PC-9 (cell line): ENCODE data around the gene FHAD1. TPM values are rescaled to one million over a fixed set of nuclear protein-coding genes. Genes with fewer than 3 reads are reported as not detected.

Experiments
- BruUV-seq: library from RNA; stranded (reverse); fragments of 400-500 nt; replicated peaks from 2 replicates; lab custom pipeline; 2021; lab: Mats Ljungman, UMichigan
- CTCF ChIA-PET: fragments of 300-600 bp; sonication (Branson Sonifier 250); formaldehyde crosslinking; loops from one replicate; lab custom pipeline; 2022; ENCODE audit warnings: antibody characterized with exemption; lab: Charles Lee
- POLR2A ChIA-PET: fragments of 300-600 bp; sonication (Branson Sonifier 250); formaldehyde crosslinking; loops from one replicate; lab custom pipeline; 2022; ENCODE audit warnings: antibody characterized with exemption; ENCODE audit not compliant: unreplicated experiment; lab: Charles Lee
- DNase-seq, 2 experiments: peaks; one replicate each; pipeline versions ENCODE4 v3.0.0 to v3.0.0-alpha.2; 2015 to 2022; ENCODE audit warnings: mixed read lengths in 1 of 2
- H2AFZ ChIP-seq: fragments of 200-600 bp; sonication (generic); 2 replicates; pipeline ENCODE4 v1.8.1; 2017; ENCODE audit warnings: antibody characterized with exemption
- H3F3A ChIP-seq: fragments of 200-600 bp; sonication (generic); 2 replicates; pipeline ENCODE4 v1.8.1; 2017; ENCODE audit warnings: antibody characterized with exemption, mild to moderate bottlenecking, low read depth; ENCODE audit not compliant: insufficient read depth
- H3K27ac ChIP-seq: fragments of 200-600 bp; sonication (generic); 2 replicates; pipeline ENCODE4 v1.6.1; 2016; ENCODE audit warnings: mixed run types
- H3K27me3 ChIP-seq: fragments of 200-600 bp; sonication (generic); 2 replicates; pipeline ENCODE4 v1.6.1; 2016; ENCODE audit warnings: low read depth, mixed run types; ENCODE audit not compliant: insufficient read depth
- H3K36me3 ChIP-seq: fragments of 200-600 bp; sonication (generic); 2 replicates; pipeline ENCODE4 v1.6.1; 2016; ENCODE audit warnings: low read depth, mixed run types
- H3K4me1 ChIP-seq: fragments of 200-600 bp; sonication (generic); replicated peaks from 2 replicates; pipeline ENCODE4 v1.6.1; 2016; ENCODE audit warnings: mixed run types; ENCODE audit not compliant: insufficient read depth
- H3K4me2 ChIP-seq: fragments of 200-600 bp; sonication (generic); 2 replicates; pipeline ENCODE4 v1.6.1; 2017; ENCODE audit warnings: mixed run types
- H3K4me3 ChIP-seq: fragments of 200-600 bp; sonication (generic); 2 replicates; pipeline ENCODE4 v1.6.1; 2016; ENCODE audit warnings: mixed run types
- H3K79me2 ChIP-seq: fragments of 200-600 bp; sonication (generic); 2 replicates; pipeline ENCODE4 v1.6.1; 2017; ENCODE audit warnings: low read depth, mixed run types
- H3K9me2 ChIP-seq: fragments of 200-600 bp; sonication (generic); 2 replicates; pipeline ENCODE4 v1.8.1; 2017; ENCODE audit warnings: mild to moderate bottlenecking; ENCODE audit not compliant: insufficient read depth
- H3K9me3 ChIP-seq: fragments of 200-600 bp; sonication (generic); 2 replicates; pipeline ENCODE4 v1.8.1; 2016; ENCODE audit warnings: low read depth; ENCODE audit not compliant: insufficient read depth
- H4K20me1 ChIP-seq: fragments of 200-600 bp; sonication (generic); 2 replicates; pipeline ENCODE4 v1.8.1; 2017; ENCODE audit not compliant: insufficient read depth
- EZH2 ChIP-seq: fragments of 200-600 bp; sonication (generic); IDR thresholded peaks from 2 replicates; pipeline ENCODE4 v1.8.0; 2017; ENCODE audit warnings: antibody characterized with exemption, low read depth
- intact Hi-C: fragments of 100-400 bp; cut with micrococcal nuclease; formaldehyde crosslinking; loops from one replicate; pipeline ENCODE4 v1.10.0; 2022; ENCODE audit not compliant: unreplicated experiment
- total RNA-seq: library from RNA; stranded (reverse); gene quantifications from 2 replicates; pipeline ENCODE4 v1.2.3, GENCODE V29; 2021
- TF ChIP-seq, protein P1 (sequence below): fragments of 200-600 bp; sonication (generic); conservative IDR thresholded peaks from 2 replicates; pipeline ENCODE4 v1.6.1; 2017; ENCODE audit warnings: mixed run types, antibody characterized with exemption, mild to moderate bottlenecking, moderate library complexity

FHAD1 gene
- total RNA-seq, 1 experiment from 2014 or later: 6.9 TPM

DNA sequence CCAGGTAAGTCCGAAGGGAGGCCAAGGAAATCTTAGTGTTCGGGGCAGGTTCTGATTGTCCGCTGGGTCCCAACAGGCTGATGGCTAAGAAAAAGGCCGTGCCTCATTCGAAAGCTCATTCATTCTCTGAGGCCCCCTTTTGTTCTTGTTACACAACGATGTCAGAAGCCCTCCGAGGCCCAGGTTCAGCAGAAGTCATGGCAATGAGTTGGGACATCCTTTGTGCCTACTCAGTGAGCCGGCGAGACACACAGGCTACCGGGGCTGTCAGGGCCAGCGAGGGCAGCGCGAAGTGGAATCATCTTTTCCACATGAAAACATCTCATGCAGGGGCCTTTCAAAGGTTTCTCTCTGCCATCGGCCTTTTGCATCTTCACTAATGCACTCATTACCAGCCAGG, 113.7 kb downstream of the FHAD1 start:
- ChIA-PET CTCF (no interaction called here), POLR2A (no interaction called here)
- H3K9me3 ChIP-seq: no peaks in the 10 kb centered on the region
- no peak overlapping the region for H3K4me2 ChIP-seq
- no peaks in the 10 kb centered on the region for H3K36me3 ChIP-seq
- intact Hi-C loops: no loop called here
- no peak overlapping the region for H2AFZ ChIP-seq
- no peaks in the 10 kb centered on the region for H3K79me2 ChIP-seq
- no peaks in the 10 kb centered on the region for H3K9me2 ChIP-seq
- TF ChIP-seq, protein P1, sequence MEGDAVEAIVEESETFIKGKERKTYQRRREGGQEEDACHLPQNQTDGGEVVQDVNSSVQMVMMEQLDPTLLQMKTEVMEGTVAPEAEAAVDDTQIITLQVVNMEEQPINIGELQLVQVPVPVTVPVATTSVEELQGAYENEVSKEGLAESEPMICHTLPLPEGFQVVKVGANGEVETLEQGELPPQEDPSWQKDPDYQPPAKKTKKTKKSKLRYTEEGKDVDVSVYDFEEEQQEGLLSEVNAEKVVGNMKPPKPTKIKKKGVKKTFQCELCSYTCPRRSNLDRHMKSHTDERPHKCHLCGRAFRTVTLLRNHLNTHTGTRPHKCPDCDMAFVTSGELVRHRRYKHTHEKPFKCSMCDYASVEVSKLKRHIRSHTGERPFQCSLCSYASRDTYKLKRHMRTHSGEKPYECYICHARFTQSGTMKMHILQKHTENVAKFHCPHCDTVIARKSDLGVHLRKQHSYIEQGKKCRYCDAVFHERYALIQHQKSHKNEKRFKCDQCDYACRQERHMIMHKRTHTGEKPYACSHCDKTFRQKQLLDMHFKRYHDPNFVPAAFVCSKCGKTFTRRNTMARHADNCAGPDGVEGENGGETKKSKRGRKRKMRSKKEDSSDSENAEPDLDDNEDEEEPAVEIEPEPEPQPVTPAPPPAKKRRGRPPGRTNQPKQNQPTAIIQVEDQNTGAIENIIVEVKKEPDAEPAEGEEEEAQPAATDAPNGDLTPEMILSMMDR: no peak
- TF ChIP-seq EZH2: no peak
- H3F3A ChIP-seq: peaks cover 15% of the 10 kb centered on the region
- H3K27me3 ChIP-seq: no peaks in the 10 kb centered on the region
- DNase-seq: no peak
- peaks cover 21% of the 10 kb centered on the region for H3K4me1 ChIP-seq
- H3K27ac ChIP-seq: no peak overlapping the region
- H4K20me1 ChIP-seq: no peaks in the 10 kb centered on the region
- no peak overlapping the region for H3K4me3 ChIP-seq
- no TSS peak for BruUV-seq

DNA sequence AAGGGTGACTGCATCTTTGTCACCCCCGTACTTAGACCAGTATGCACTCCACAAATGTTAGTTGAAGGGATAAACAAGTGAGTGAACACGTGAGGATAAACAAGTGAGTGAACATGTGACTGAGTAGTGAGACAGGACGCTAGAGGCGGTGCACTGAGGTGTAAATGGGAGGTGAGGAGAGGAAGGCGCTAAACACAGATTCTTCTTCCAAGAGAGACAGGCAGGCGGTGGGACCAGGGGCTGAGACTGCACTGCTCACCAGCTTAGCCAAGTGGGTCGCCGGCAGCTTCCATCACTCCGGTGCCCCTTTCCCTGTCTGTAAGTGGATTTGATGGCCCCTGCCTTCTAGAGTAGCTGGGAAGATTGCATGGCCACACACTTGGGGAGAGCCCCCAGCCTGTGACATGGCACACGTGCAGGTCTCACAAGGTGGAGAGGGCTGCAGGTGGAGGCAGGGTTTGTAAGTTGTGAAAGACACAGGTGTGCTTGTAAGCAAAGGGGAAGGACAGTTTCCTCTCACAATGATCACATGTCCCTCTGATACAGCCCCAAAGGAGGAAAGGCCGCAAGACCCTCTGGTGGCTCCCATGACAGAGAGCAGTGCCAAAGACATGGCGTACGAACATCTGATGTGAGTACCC, 115.2 kb downstream of the FHAD1 start:
- H3K36me3 ChIP-seq: no peaks in the 10 kb centered on the region
- H3K27ac ChIP-seq: no peak overlapping the region
- ChIA-PET POLR2A (no interaction called here), CTCF (no interaction called here)
- H2AFZ ChIP-seq: no peak overlapping the region
- no peak overlapping the region for H3K4me3 ChIP-seq
- H3K4me1 ChIP-seq: peaks cover 6% of the 10 kb centered on the region
- H3K27me3 ChIP-seq: no peaks in the 10 kb centered on the region
- no peaks in the 10 kb centered on the region for H3K9me3 ChIP-seq
- BruUV-seq: no TSS peak
- no peaks in the 10 kb centered on the region for H3K9me2 ChIP-seq
- DNase-seq: no peak
- H3K79me2 ChIP-seq: no peaks in the 10 kb centered on the region
- intact Hi-C loops: no loop called here
- H3K4me2 ChIP-seq: no peak overlapping the region
- 0 out of 2 replicates have a peak, but pooled peaks cover under 1% of the 10 kb centered on the region for H3F3A ChIP-seq
- no peaks in the 10 kb centered on the region for H4K20me1 ChIP-seq
- no peak for TF ChIP-seq EZH2
- TF ChIP-seq, protein P1: no peak

DNA sequence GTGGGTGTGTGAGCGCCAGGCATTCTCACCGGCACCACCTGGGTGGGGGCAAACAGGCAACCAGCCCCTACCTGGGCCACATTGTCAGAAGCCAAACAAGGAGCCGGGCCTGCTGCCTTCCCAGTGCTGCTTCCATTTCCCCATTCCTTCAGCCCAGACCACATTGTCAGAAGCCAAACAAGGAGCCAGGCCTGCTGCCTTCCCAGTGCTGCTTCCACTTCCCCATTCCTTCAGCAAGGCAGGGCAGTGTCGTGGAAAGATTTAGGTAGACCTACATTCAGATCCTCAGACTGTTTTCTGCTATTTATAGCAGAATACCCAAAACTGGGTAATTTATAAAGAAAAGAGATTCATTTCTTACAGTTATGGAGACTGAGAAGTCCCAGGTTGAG, 115.7 kb downstream of the FHAD1 start:
- no TSS peak for BruUV-seq
- Histone ChIP-seq H3K9me2 (no peaks in the 10 kb centered on the region), H3F3A (no peaks in the 10 kb centered on the region), H3K4me1 (0 out of 2 replicates have a peak, but pooled peaks cover 1% of the 10 kb centered on the region), H3K79me2 (no peaks in the 10 kb centered on the region), H3K27me3 (no peaks in the 10 kb centered on the region), H3K27ac (no peak overlapping the region), H3K4me3 (no peak overlapping the region), H2AFZ (no peak overlapping the region), H4K20me1 (no peaks in the 10 kb centered on the region), H3K36me3 (no peaks in the 10 kb centered on the region), H3K9me3 (no peaks in the 10 kb centered on the region), H3K4me2 (no peak overlapping the region)
- ChIA-PET CTCF (no interaction called here), POLR2A (no interaction called here)
- TF ChIP-seq, protein P1: no peak
- TF ChIP-seq EZH2: no peak
- intact Hi-C loops: no loop called here
- DNase-seq: no peak
